Inflammatory macrophage treated with lipopolysaccharide for 1 hour (primary cell): ENCODE data around the gene CADPS.

Experiments
- DNase-seq, 2 donors: peaks; one replicate each; pipeline ENCODE4 v3.0.0-alpha.2; 2020 to 2022

CADPS gene

GRCh38 chr3:62874711-62875557, at the start of gene CADPS:
Gene CADPS (minus strand): TSS chr3:62875416. CDS start chr3:62875029, 387 bp downstream.
- DNase-seq = no peak

- no peak for DNase-seq
These were observed 47.9 kb upstream of the CADPS start for GRCh38 chr3:62923066-62923465.

- DNase-seq = no peak
These were observed 47.1 kb upstream of the CADPS start for GRCh38 chr3:62922326-62922725.

GRCh38 chr3:62920466-62920784, 45.2 kb upstream of the CADPS start:
- no peak for DNase-seq

GRCh38 chr3:62919784-62920465, 44.7 kb upstream of the CADPS start:
- no peak for DNase-seq

- DNase-seq = no peak
These were observed 43.6 kb upstream of the CADPS start for GRCh38 chr3:62918777-62919176.

GRCh38 chr3:62918131-62918530, 42.9 kb upstream of the CADPS start:
- no peak for DNase-seq

GRCh38 chr3:62911526-62911925, 36.3 kb upstream of the CADPS start:
- DNase-seq = no peak

GRCh38 chr3:62905331-62905730, 30.1 kb upstream of the CADPS start:
- DNase-seq = no peak

- no peak for DNase-seq
These were observed 23.6 kb upstream of the CADPS start for GRCh38 chr3:62898530-62899496.

- DNase-seq = no peak
These were observed 20.7 kb upstream of the CADPS start for GRCh38 chr3:62895901-62896300.

GRCh38 chr3:62892951-62893350, 17.7 kb upstream of the CADPS start:
- no peak for DNase-seq

- no peak for DNase-seq
These were observed 16.8 kb upstream of the CADPS start for GRCh38 chr3:62892045-62892444.

GRCh38 chr3:62888778-62889177, 13.6 kb upstream of the CADPS start:
- DNase-seq = no peak

GRCh38 chr3:62888180-62888579, 13.0 kb upstream of the CADPS start:
- DNase-seq = no peak

- DNase-seq = no peak
These were observed 9.9 kb upstream of the CADPS start for GRCh38 chr3:62885136-62885535.

- DNase-seq = no peak
These were observed 9.1 kb upstream of the CADPS start for GRCh38 chr3:62884096-62884870.

- DNase-seq = no peak
These were observed 7.5 kb upstream of the CADPS start for GRCh38 chr3:62882676-62883200.

- no peak for DNase-seq
These were observed 848 bp upstream of the CADPS start for GRCh38 chr3:62876064-62876463.

- DNase-seq = no peak
These were observed 364 bp upstream of the CADPS start for GRCh38 chr3:62875558-62876002.

- DNase-seq = no peak
These were observed 1.2 kb downstream of the CADPS start for GRCh38 chr3:62873761-62874710.
